Cardiac muscle cell (in vitro differentiated cells and primary cell): ENCODE measurements around the gene RHOH. TPM values are rescaled to one million over a fixed set of nuclear protein-coding genes. Genes with fewer than 3 reads are reported as not detected.

Experiments
- DNase-seq, 2 donors: peaks; one replicate each; pipeline versions ENCODE4 v3.0.0 to v3.0.0-alpha.2; 2010 to 2017; ENCODE audit warnings: low read depth in 1 of 2, low spot score in 1 of 2
- H3K27ac ChIP-seq: fragments of 200-600 bp; sonication (generic); 2 replicates; pipeline ENCODE4 v1.5.1; 2016
- H3K27me3 ChIP-seq: fragments of 200-600 bp; sonication (generic); 2 replicates; pipeline ENCODE4 v1.6.0; 2016; ENCODE audit warnings: control low read depth
- H3K36me3 ChIP-seq: fragments of 200-600 bp; sonication (generic); 2 replicates; pipeline ENCODE4 v1.5.1; 2016; ENCODE audit warnings: control low read depth
- H3K4me1 ChIP-seq: fragments of 200-600 bp; sonication (generic); 2 replicates; pipeline ENCODE4 v1.8.1; 2017; ENCODE audit warnings: low read depth, mild to moderate bottlenecking, mixed run types
- H3K4me3 ChIP-seq: fragments of 200-600 bp; sonication (generic); 2 replicates; pipeline ENCODE4 v1.5.1; 2016; ENCODE audit warnings: mild to moderate bottlenecking
- H3K9me3 ChIP-seq: fragments of 200-600 bp; sonication (generic); 2 replicates; pipeline ENCODE4 v1.5.1; 2017; ENCODE audit warnings: low read depth, mild to moderate bottlenecking, control low read depth
- CTCF ChIP-seq: IDR thresholded peaks from 2 replicates; pipeline ENCODE4 v1.5.1; 2012; ENCODE audit warnings: low read depth, mild to moderate bottlenecking, low read length
- polyA plus RNA-seq: library from polyadenylated mRNA; unstranded; fragments of >200 nt; fragmentation: Nextera tagmentation; extraction: Ambion mirVana; gene quantifications from 2 replicates; pipeline ENCODE4 v1.2.1, GENCODE V29; 2016
- total RNA-seq: library from RNA; depleted of rRNA; stranded (reverse); fragments of >200 nt; gene quantifications from 2 replicates; pipeline ENCODE4 v1.2.3, GENCODE V29; 2016

RHOH gene
- total and polyA plus RNA-seq, 2 experiments from 2014 or later, result not detected

- no peak for DNase-seq
- TF ChIP-seq CTCF, result no peak
- no peak overlapping the region for H3K27ac ChIP-seq
- no peaks in the 10 kb centered on the region for H3K27me3 ChIP-seq
- H3K9me3 ChIP-seq, result no peaks in the 10 kb centered on the region
- H3K4me3 ChIP-seq, result no peak overlapping the region
- H3K36me3 ChIP-seq, result no peaks in the 10 kb centered on the region
- no peaks in the 10 kb centered on the region for H3K4me1 ChIP-seq
Measured at GRCh38 chr4:40238008-40238699, 41.3 kb downstream of the RHOH start.

GRCh38 chr4:40238700-40239548, 42.1 kb downstream of the RHOH start:
- H3K36me3 ChIP-seq, result no peaks in the 10 kb centered on the region
- no peaks in the 10 kb centered on the region for H3K27me3 ChIP-seq
- DNase-seq, result no peak
- no peaks in the 10 kb centered on the region for H3K9me3 ChIP-seq
- H3K27ac ChIP-seq, result no peak overlapping the region
- H3K4me3 ChIP-seq, result no peak overlapping the region
- TF ChIP-seq CTCF, result no peak
- H3K4me1 ChIP-seq, result no peaks in the 10 kb centered on the region

GRCh38 chr4:40240040-40240653, 43.3 kb downstream of the RHOH start:
- no peak for TF ChIP-seq CTCF
- Histone ChIP-seq H3K9me3 (no peaks in the 10 kb centered on the region), H3K36me3 (no peaks in the 10 kb centered on the region), H3K27ac (no peak overlapping the region), H3K27me3 (no peaks in the 10 kb centered on the region), H3K4me3 (no peak overlapping the region), H3K4me1 (no peaks in the 10 kb centered on the region)
- no peak for DNase-seq

GRCh38 chr4:40241026-40241425, 44.2 kb downstream of the RHOH start:
- DNase-seq, result no peak
- Histone ChIP-seq H3K4me3 (no peak overlapping the region), H3K9me3 (no peaks in the 10 kb centered on the region), H3K27me3 (no peaks in the 10 kb centered on the region), H3K4me1 (no peaks in the 10 kb centered on the region), H3K36me3 (no peaks in the 10 kb centered on the region), H3K27ac (no peak overlapping the region)
- TF ChIP-seq CTCF, result no peak

GRCh38 chr4:40241941-40242340, 45.1 kb downstream of the RHOH start:
- H3K4me1 ChIP-seq, result no peaks in the 10 kb centered on the region
- no peak for TF ChIP-seq CTCF
- H3K36me3 ChIP-seq, result no peaks in the 10 kb centered on the region
- no peak for DNase-seq
- H3K9me3 ChIP-seq, result no peaks in the 10 kb centered on the region
- H3K27ac ChIP-seq, result no peak overlapping the region
- no peak overlapping the region for H3K4me3 ChIP-seq
- H3K27me3 ChIP-seq, result no peaks in the 10 kb centered on the region
